Measurements from ENCODE around the gene PDGFRB.

PDGFRB gene

GRCh38 chr5:150181766-150182545 is 26.3 kb upstream of the PDGFRB start:
- no peak for DNase-seq (ENCODE audit: low read depth in 3 of 3)

GRCh38 chr5:150181027-150181426 is 25.4 kb upstream of the PDGFRB start:
- DNase-seq (ENCODE audit: low read depth in 3 of 3), result no peak

- no peak for DNase-seq (ENCODE audit: low read depth in 3 of 3)
Measured at GRCh38 chr5:150180241-150181026, 24.8 kb upstream of the PDGFRB start.

- no peak for DNase-seq (ENCODE audit: low read depth in 3 of 3)
Measured at GRCh38 chr5:150179019-150179620, 23.5 kb upstream of the PDGFRB start.

- no peak for DNase-seq (ENCODE audit: low read depth in 3 of 3)
Measured at GRCh38 chr5:150178262-150178661, 22.6 kb upstream of the PDGFRB start.

GRCh38 chr5:150177721-150178120 is 22.1 kb upstream of the PDGFRB start:
- DNase-seq (ENCODE audit: low read depth in 3 of 3), result no peak

- no peak for DNase-seq (ENCODE audit: low read depth in 3 of 3)
Measured at GRCh38 chr5:150176745-150177477, 21.3 kb upstream of the PDGFRB start.

- no peak for DNase-seq (ENCODE audit: low read depth in 3 of 3)
Measured at GRCh38 chr5:150175536-150175935, 19.9 kb upstream of the PDGFRB start.

GRCh38 chr5:150175076-150175475 is 19.4 kb upstream of the PDGFRB start:
- no peak for DNase-seq (ENCODE audit: low read depth in 3 of 3)

GRCh38 chr5:150174285-150174684 is 18.6 kb upstream of the PDGFRB start:
- no peak for DNase-seq (ENCODE audit: low read depth in 3 of 3)

- DNase-seq (ENCODE audit: low read depth in 3 of 3), result no peak
Measured at GRCh38 chr5:150173161-150173560, 17.5 kb upstream of the PDGFRB start.

GRCh38 chr5:150172556-150172955 is 16.9 kb upstream of the PDGFRB start:
- DNase-seq (ENCODE audit: low read depth in 3 of 3), result no peak

GRCh38 chr5:150172145-150172544 is 16.5 kb upstream of the PDGFRB start:
- no peak for DNase-seq (ENCODE audit: low read depth in 3 of 3)

- no peak for DNase-seq (ENCODE audit: low read depth in 3 of 3)
Measured at GRCh38 chr5:150168864-150169263, 13.2 kb upstream of the PDGFRB start.

GRCh38 chr5:150167908-150168307 is 12.3 kb upstream of the PDGFRB start:
- no peak for DNase-seq (ENCODE audit: low read depth in 3 of 3)

- no peak for DNase-seq (ENCODE audit: low read depth in 3 of 3)
Measured at GRCh38 chr5:150167512-150167850, 11.8 kb upstream of the PDGFRB start.

GRCh38 chr5:150166650-150167511 is 11.2 kb upstream of the PDGFRB start, which contains the start of gene CDX1:
Gene CDX1 (plus strand): TSS chr5:150166778. CDS start chr5:150166877, 99 bp downstream.
- DNase-seq (ENCODE audit: low read depth in 3 of 3), result no peak

GRCh38 chr5:150166037-150166649 is 10.5 kb upstream of the PDGFRB start:
- DNase-seq (ENCODE audit: low read depth in 3 of 3), result no peak

GRCh38 chr5:150164211-150164980 is 8.8 kb upstream of the PDGFRB start:
- DNase-seq (ENCODE audit: low read depth in 3 of 3), result no peak

- DNase-seq (ENCODE audit: low read depth in 3 of 3), result no peak
Measured at GRCh38 chr5:150163547-150164059, 8.0 kb upstream of the PDGFRB start.

All from stimulated activated CD4-positive, alpha-beta T cell treated with anti-CD3 and anti-CD28 coated beads, TNF-alpha, amount 100 ng/mL, for 4 hours (primary cell).